ENCODE data around the gene MLLT3.

DNA sequence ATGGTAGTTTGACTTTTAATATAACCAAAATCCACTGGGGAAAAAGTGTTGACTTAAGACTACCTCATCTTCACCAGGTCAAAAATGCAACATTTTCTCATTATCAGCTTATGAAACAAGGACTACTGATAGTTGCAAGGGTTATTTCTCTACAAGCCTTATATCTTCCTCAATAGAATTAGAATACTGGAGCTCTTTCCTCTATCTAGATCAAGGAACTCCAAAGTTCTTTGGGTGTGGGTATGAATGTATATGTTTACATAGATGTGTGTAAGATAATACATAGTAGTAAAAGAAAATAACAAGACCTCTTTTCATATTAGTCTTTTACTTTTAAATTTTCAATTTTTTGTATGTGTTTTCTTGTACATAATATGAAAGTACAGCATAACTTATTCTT lies 244.5 kb downstream of the MLLT3 start:
- TF ChIP-seq, protein P1, sequence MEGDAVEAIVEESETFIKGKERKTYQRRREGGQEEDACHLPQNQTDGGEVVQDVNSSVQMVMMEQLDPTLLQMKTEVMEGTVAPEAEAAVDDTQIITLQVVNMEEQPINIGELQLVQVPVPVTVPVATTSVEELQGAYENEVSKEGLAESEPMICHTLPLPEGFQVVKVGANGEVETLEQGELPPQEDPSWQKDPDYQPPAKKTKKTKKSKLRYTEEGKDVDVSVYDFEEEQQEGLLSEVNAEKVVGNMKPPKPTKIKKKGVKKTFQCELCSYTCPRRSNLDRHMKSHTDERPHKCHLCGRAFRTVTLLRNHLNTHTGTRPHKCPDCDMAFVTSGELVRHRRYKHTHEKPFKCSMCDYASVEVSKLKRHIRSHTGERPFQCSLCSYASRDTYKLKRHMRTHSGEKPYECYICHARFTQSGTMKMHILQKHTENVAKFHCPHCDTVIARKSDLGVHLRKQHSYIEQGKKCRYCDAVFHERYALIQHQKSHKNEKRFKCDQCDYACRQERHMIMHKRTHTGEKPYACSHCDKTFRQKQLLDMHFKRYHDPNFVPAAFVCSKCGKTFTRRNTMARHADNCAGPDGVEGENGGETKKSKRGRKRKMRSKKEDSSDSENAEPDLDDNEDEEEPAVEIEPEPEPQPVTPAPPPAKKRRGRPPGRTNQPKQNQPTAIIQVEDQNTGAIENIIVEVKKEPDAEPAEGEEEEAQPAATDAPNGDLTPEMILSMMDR (IDR thresholded peaks at IDR 0.05), result no peak
- TF ChIP-seq POLR2A (IDR thresholded peaks at IDR 0.05), result no peak

Measured in thyroid gland (tissue), 4 donors.